GM21390 (cell line): ENCODE results near the gene RPS6KC1.
A peak's percentile ranks its signal among the peaks of the same experiment; 100 is the strongest.
"Not testable (repeated sequence)": the region's sequence is repeated elsewhere in the genome, so short reads cannot be mapped to it uniquely, and the experiment has no call there.

Experiments
- ATAC-seq: cut with Tn5 transposase; IDR thresholded peaks from one replicate; pipeline ENCODE4 v1.9.1; 2021; ENCODE audit not compliant: unreplicated experiment

The RPS6KC1 gene

GRCh38 chr1:213103377-213104306, 52.6 kb downstream of the RPS6KC1 start:
- ATAC-seq = peak; percentile 48

DNA sequence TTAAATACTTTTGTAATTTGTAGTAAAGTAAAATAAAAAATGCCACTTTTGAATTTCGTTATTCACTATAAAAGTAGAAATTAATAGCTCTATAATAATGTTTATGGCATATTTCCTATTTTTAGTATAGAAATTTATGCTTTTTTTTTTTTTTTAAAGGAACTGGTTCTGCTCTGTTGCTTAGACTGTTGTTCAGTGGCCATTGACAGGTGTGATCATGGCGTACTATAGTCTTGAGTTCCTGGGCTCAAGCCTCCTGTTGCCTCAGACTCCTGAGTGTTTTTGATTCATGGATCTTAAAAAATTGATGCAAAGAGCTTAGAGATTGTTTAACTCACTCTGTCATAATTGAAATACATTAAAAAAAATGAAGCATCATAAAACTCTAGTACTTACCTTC, 53.6 kb downstream of the RPS6KC1 start:
- ATAC-seq = no peak

- no peak for ATAC-seq
Observed at GRCh38 chr1:213106298-213106697, 55.3 kb downstream of the RPS6KC1 start.

DNA sequence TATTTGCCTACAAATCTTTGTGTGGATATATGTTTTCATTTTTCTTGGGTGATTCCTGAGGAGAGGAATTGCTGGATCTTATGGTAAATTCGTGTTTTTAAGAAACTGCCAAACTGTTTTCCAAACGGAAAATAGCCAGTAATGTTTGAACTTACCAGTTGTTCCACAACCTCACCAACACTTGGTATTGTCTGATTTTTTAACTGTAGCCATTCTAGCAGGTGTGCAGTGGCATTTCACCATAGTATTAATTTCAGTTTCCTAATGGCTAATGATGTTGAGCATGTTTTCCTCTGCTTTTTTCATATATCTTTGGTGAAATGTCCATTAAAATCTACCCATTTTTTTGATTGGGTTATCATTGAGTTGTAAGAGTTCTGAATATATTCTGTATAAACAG, 56.6 kb downstream of the RPS6KC1 start:
- ATAC-seq = no peak

GRCh38 chr1:213110349-213111300, 59.6 kb downstream of the RPS6KC1 start:
- ATAC-seq = peak; percentile 84

- no peak for ATAC-seq
Observed at GRCh38 chr1:213111502-213111901, 60.5 kb downstream of the RPS6KC1 start.

GRCh38 chr1:213112723-213113122, 61.7 kb downstream of the RPS6KC1 start:
- not testable (repeated sequence) for ATAC-seq

DNA sequence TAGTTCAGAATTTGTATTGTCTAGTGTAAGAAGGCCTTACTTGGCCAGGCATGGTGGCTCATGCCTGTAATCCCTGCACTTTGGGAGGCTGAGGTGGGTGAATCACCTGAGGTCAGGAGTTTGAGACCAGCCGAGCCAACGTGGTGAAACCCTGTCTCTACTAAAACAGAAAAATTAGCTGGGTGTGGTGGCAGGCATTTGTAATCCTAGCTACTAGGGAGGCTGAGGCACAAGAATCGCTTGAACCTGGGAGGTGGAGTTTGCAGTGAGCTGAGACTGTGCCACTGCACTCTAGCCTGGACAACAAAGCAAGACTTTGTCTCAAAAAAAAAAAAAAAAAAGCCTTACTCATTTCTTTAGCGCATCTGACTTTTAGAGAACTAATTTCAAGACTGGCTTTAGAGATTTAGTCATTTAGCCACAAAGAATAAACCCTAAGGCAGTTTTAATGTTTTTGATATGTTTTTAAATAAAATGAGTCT, 66.7 kb downstream of the RPS6KC1 start:
- ATAC-seq = not testable (repeated sequence)

DNA sequence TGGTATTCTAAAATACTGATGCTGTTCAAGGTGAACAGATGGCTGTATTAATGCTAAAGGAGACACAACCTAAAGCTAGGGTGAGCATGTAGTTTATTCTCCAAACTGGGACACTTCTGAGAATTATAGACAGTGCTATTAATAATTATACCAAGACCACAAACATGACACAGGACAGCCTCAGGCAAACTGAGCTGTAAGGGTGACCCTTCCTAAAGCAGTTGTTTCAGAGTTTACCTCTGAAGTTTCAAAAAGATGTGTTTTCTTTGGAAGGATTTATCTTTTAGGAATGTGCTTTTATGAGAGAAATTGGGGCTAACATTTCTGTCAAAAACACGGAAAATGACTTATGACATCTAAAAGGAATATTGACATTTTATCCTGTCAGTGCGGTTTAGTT, 68.8 kb downstream of the RPS6KC1 start:
- ATAC-seq = no peak

- ATAC-seq = no peak
Observed at GRCh38 chr1:213120386-213120785, 69.3 kb downstream of the RPS6KC1 start.

GRCh38 chr1:213120961-213121360, 69.9 kb downstream of the RPS6KC1 start:
- no peak for ATAC-seq

DNA sequence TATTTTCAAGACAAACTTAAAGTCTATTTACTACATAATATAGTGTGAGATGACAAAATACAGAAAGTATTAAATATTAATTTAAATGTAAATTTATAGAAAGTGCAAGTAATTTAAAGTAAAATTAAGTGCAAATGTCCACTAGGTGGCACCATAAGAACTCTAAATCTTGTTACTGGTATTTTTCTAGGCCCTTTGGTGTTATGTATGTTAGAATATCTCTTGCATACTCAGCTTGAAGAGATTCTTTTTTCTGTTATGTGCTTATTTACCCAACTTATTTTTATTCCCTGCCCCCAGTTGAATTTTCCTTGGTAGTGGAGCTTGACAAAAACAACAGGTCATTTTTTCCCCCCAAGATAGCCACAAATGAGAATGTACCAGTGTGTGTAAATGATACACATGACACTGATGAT, 71.5 kb downstream of the RPS6KC1 start:
- no peak for ATAC-seq

DNA sequence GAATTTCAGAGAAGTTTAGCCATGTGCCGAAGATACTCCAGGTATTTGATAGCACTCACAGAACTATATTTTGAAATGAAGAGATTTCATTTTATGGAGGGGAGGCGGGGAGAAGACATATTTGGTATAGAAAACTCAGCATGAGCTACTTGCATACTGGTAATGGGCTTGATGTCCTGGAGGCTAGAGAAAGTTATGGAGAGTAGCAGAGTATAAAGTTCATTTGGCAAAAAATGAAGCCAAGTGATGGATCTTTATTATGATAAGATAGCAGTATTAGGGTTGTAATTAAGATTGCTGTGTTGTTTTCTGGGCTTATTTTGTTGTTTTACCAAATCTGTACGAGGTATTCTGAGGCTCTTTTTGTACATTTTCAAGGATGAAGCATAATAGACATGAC, 72.0 kb downstream of the RPS6KC1 start:
- ATAC-seq = no peak

- no peak for ATAC-seq
Observed at GRCh38 chr1:213123536-213123935, 72.5 kb downstream of the RPS6KC1 start.

GRCh38 chr1:213124590-213124989, 73.5 kb downstream of the RPS6KC1 start:
- ATAC-seq = no peak

GRCh38 chr1:213125643-213126042, 74.6 kb downstream of the RPS6KC1 start:
- ATAC-seq = no peak

- no peak for ATAC-seq
Observed at GRCh38 chr1:213127074-213127473, 76.0 kb downstream of the RPS6KC1 start.

GRCh38 chr1:213131851-213132655, 81.0 kb downstream of the RPS6KC1 start:
- ATAC-seq = no peak

GRCh38 chr1:213135572-213135971, 84.5 kb downstream of the RPS6KC1 start:
- no peak for ATAC-seq

- ATAC-seq = no peak
Observed at GRCh38 chr1:213136190-213136917, 85.3 kb downstream of the RPS6KC1 start.
